Measurements from ENCODE around the gene COX8A.

Gene COX8A

DNA sequence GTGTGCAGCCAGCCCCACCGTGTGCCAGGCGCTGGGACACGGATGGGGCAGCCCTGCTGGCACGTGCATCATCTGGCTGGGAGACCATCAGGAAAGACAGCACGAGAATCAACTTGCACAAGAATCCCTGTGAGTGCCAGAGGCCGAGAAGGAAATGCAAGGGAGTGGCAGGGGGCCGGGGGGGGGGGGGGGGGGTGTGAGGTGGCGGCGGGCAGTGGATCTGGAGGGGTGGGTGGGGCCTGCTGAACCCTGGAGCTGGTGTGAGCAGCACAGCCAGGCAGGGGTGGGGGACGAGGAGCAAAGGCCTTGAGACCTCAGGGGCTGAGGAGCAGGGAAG, 47.3 kb downstream of the COX8A start:
- DNase-seq (ENCODE audit: low read depth): no peak

DNA sequence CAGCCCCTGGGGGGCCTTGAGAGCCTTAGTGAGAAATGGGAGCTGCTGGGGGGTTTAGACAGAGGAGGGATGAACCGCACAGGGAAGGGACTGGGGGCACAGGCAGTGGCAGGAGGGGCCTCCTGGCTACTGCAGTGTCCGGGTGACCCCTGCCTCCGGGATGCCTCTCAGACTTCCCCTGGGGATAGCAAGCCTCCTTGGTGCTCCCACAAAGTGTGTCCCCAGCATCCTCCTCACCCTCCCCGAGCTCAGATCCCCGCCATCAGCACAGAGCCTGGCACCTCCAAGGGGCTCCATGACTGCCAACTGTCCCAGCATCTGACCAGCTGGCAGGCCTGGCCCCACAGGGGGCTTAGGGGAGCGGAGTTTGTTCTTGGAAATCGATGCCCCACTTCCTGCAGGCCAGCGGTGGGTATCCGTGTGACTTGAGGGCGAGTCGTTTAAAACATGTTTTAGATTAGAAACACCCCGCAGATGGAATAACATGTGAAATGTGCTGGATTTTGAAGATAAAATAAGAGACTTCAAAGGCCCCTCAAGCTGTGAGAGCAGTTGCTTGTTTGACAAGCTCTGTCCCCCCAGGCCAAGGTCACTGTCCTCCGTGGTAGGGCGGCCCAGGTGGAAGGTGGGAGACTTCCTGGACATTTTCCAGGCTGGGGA, 47.8 kb downstream of the COX8A start:
- DNase-seq (ENCODE audit: low read depth): no peak

GRCh38 chr11:64023712-64024710, 49.6 kb downstream of the COX8A start:
- DNase-seq (ENCODE audit: low read depth): no peak

- no peak for DNase-seq (ENCODE audit: low read depth)
Observed at GRCh38 chr11:64025205-64025604, 50.8 kb downstream of the COX8A start.

Measured in activated T-cell treated with anti-CD3 and anti-CD28 coated beads for 24 hours (primary cell).